Prostate gland (tissue), 2 donors: ENCODE data around the gene NUDT1. TPM values are rescaled to one million over a fixed set of nuclear protein-coding genes. Genes with fewer than 3 reads are reported as not detected.

Experiments used
- DNase-seq: peaks from one replicate; pipeline ENCODE4 v3.0.0-alpha.2; 2019; ENCODE audit warnings: low spot score
- H3K27ac ChIP-seq, 2 donors: fragments of 200-600 bp; sonication (generic); 2 replicates each; pipeline ENCODE4 v1.5.1; 2017 to 2019
- H3K27me3 ChIP-seq: fragments of 200-600 bp; sonication (generic); replicated peaks from 2 replicates; pipeline ENCODE4 v1.5.1; 2019; ENCODE audit not compliant: insufficient read depth
- H3K36me3 ChIP-seq, 2 donors: fragments of 200-600 bp; sonication (generic); 1 replicate in 1 of 2; 2 replicates in 1 of 2; pipeline versions ENCODE4 v1.5.1 to v1.8.1; 2017 to 2019
- H3K4me1 ChIP-seq: fragments of 200-600 bp; sonication (generic); replicated peaks from 2 replicates; pipeline ENCODE4 v1.5.1; 2019
- H3K4me3 ChIP-seq, 2 donors: fragments of 200-600 bp; sonication (generic); 2 replicates each; pipeline ENCODE4 v1.5.1; 2017 to 2019
- H3K9me3 ChIP-seq: fragments of 200-600 bp; sonication (generic); 2 replicates; pipeline ENCODE4 v1.5.1; 2017
- POLR2A ChIP-seq: fragments of 450-650 bp; IDR thresholded peaks from one replicate; pipeline ENCODE4 v1.6.1; 2016; ENCODE audit warnings: antibody characterized with exemption, mild to moderate bottlenecking
- POLR2AphosphoS5 ChIP-seq: sonication (generic); formaldehyde crosslinking; IDR thresholded peaks from one replicate; pipeline ENCODE4 v1.6.1; 2017; ENCODE audit warnings: antibody characterized with exemption
- WGBS: methylation state at CpG from one replicate; pipeline ENCODE4 v1.1.5; 2018; 5-methylcytosine and 5-hydroxymethylcytosine counted together
- intact Hi-C: fragments of 100-400 bp; cut with DNase I; formaldehyde crosslinking; loops from one replicate; pipeline ENCODE4 v1.14.2; 2022
- total RNA-seq, 2 donors: library from RNA; depleted of rRNA; stranded (reverse); fragments of >200 nt; gene quantifications; one replicate each; pipeline ENCODE4 v1.1.0, GENCODE V29; 2016
- TF ChIP-seq, protein P1 (sequence below), 4 experiments: fragments of 200-600 bp in 2 of 4; fragments of 450-650 bp in 2 of 4; sonication (generic) in 2 of 4; IDR thresholded peaks; 1 replicate in 3 of 4; 2 replicates in 1 of 4; pipeline ENCODE4 v1.5.1; 2016 to 2019; ENCODE audit warnings: antibody characterized with exemption in 4 of 4, mild to moderate bottlenecking in 2 of 4, moderate library complexity in 2 of 4

The NUDT1 gene
- total RNA-seq, 2 donors from 2014 or later = 18.1 to 35.3 TPM

- Histone ChIP-seq H3K9me3 (no peaks in the 10 kb centered on the region), H3K4me3 (no peak overlapping the region), H3K4me1 (no peaks in the 10 kb centered on the region), H3K27ac (no peak overlapping the region), H3K36me3 (no peaks in the 10 kb centered on the region), H3K27me3 (no peaks in the 10 kb centered on the region)
- TF ChIP-seq, protein P1, sequence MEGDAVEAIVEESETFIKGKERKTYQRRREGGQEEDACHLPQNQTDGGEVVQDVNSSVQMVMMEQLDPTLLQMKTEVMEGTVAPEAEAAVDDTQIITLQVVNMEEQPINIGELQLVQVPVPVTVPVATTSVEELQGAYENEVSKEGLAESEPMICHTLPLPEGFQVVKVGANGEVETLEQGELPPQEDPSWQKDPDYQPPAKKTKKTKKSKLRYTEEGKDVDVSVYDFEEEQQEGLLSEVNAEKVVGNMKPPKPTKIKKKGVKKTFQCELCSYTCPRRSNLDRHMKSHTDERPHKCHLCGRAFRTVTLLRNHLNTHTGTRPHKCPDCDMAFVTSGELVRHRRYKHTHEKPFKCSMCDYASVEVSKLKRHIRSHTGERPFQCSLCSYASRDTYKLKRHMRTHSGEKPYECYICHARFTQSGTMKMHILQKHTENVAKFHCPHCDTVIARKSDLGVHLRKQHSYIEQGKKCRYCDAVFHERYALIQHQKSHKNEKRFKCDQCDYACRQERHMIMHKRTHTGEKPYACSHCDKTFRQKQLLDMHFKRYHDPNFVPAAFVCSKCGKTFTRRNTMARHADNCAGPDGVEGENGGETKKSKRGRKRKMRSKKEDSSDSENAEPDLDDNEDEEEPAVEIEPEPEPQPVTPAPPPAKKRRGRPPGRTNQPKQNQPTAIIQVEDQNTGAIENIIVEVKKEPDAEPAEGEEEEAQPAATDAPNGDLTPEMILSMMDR (IDR thresholded peaks at IDR 0.05) = no peak
- TF ChIP-seq POLR2AphosphoS5 (no peak), POLR2A (no peak)
- intact Hi-C loops = no loop called here
- WGBS = 80% methylated on average over 21 of the region's 24 CpGs
- no peak for DNase-seq
Observed at GRCh38 chr7:2251841-2252771, 10.1 kb downstream of the NUDT1 start.

DNA sequence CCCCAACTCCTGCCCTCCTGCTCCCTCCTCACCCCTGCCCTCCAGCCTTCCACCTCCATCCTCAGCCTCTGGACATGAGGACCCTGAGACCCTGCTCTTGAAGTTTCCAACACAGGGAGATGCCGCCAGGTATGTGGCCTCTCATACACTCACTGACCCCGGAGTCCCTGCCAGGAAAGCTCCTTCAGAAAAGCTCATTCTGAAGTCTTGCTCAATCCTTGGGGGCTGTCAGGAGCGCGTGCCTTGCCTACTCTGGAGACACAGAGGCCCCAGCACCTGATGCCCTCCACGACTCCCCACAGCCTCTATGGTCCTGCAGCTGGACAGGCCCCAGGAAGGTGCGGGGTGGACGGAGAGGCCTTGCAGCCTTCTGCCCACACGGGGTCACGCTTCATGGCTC, 11.0 kb downstream of the NUDT1 start:
- TF ChIP-seq POLR2AphosphoS5 (no peak), POLR2A (no peak)
- TF ChIP-seq, protein P1 (IDR thresholded peaks at IDR 0.05) = no peak
- Histone ChIP-seq H3K9me3 (no peaks in the 10 kb centered on the region), H3K4me1 (no peaks in the 10 kb centered on the region), H3K36me3 (no peaks in the 10 kb centered on the region), H3K27ac (no peak overlapping the region), H3K27me3 (no peaks in the 10 kb centered on the region), H3K4me3 (no peak overlapping the region)
- intact Hi-C loops = no loop called here
- WGBS = 89% methylated on average over 9 of the region's 9 CpGs
- DNase-seq = no peak

DNA sequence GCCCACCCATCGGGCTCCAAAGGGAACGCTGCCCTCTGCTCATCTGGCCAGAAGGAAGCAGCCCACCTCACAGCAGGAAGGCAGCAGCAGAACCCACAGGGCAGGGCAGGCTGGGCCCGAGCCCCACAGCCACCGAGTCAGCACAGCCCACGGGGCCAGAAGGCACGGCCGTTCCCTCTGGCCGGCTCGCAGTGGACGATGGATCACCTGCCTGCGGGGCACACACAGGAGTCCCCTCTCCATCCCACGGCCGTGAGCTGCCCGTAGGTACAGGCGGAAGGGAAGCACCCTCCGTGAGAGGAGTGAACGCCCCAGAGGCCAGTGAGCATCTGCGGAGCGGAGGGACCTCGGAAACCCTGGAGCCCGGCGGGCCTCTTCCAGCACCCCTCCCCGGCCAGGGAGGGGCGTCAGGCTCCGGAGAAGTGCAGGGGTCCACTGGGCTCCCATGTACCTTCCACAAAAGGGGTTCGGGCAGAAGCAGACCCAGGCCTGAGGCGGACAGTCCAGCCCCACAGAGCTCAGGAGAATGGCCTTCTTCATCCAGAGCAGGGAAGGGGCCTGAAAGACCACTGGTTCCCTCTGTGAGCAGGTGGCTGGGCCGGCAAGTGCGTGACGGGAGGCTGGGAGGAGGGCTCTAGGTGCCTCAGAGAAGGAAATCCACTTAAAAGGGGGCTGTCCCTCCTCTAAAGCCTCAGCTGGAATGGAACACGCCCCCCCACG, 11.7 kb downstream of the NUDT1 start:
- H3K4me1 ChIP-seq = no peaks in the 10 kb centered on the region
- H3K4me3 ChIP-seq = no peak overlapping the region
- no peaks in the 10 kb centered on the region for H3K9me3 ChIP-seq
- 91% methylated on average over 27 of the region's 32 CpGs for WGBS
- TF ChIP-seq, protein P1 (IDR thresholded peaks at IDR 0.05) = no peak
- TF ChIP-seq POLR2AphosphoS5 (no peak), POLR2A (no peak)
- H3K36me3 ChIP-seq = no peaks in the 10 kb centered on the region
- no peak for DNase-seq
- no peak overlapping the region for H3K27ac ChIP-seq
- intact Hi-C loops = no loop called here
- H3K27me3 ChIP-seq = no peaks in the 10 kb centered on the region

DNA sequence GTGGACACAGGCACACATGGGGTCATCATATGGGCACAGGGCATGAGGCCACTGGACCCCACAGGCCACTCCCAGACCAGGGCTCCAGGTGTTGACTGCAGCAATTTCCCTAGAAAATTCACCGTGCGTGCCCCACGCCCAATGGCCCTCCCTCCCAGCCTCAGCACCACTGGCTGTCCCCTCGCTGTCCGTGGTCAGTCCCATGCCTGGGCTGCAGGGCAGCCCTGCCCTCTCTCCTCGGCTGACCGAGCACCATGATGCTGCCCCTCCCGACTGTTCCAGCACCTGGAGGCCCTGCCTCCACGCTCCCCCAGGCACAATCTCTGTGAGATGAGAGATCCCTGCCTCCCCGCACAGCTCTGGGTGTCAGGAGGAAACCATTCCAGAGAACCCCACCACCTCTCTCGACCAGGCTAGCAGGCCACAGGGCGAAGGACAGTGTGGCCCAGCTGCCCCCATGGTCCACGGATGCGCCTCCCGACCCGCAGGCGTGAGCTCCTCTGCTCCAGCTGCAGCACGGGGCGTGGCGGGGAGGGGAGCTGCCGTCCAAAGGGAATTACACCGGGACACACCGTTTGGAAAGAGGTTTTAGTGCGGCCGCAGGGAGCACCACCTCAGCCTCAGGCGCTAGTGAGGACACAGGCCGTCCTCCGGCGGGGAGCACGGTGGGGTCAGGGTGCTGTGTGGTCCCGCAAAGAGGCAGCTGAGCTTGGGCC, 12.6 kb downstream of the NUDT1 start:
- 92% methylated on average over 31 of the region's 31 CpGs for WGBS
- Histone ChIP-seq H3K36me3 (no peaks in the 10 kb centered on the region), H3K27ac (no peak overlapping the region), H3K4me3 (no peak overlapping the region), H3K9me3 (no peaks in the 10 kb centered on the region), H3K27me3 (no peaks in the 10 kb centered on the region), H3K4me1 (no peaks in the 10 kb centered on the region)
- TF ChIP-seq, protein P1 (IDR thresholded peaks at IDR 0.05) = no peak
- TF ChIP-seq POLR2A = no peak
- TF ChIP-seq POLR2AphosphoS5 = no peak
- no peak for DNase-seq
- intact Hi-C loops = no loop called here
